Measurements from ENCODE around the gene SOX18.

DNA sequence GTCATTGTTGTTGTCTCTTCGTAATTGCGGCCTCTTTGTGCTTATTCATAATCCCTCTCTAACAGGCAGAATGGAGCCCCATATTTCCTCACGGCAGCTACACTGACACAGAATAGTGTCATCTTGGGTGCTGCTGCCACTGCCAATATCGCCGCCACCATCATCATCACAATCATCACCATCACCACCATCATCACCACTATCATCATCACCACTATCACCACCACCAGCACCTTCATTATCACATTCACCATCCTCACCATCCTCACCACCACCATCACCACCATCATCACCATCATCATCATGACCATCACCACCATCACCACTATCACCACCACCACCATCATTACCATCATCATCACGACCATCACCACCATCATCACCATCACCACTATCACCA, 47.1 kb upstream of the SOX18 start:
- TF ChIP-seq CBX5 (IDR thresholded peaks at IDR 0.05; ENCODE audit: low read depth, low read length) (no peak), CEBPB (IDR thresholded peaks at IDR 0.05; ENCODE audit: low read depth, low read length) (no peak), RNF2 (IDR thresholded peaks at IDR 0.05; ENCODE audit: borderline replicate concordance, low read depth, low read length, missing control alignments, poor library complexity, severe bottlenecking) (no peak)

All from H1 (cell line).